Measurements from ENCODE around the gene FCHSD2. TPM values are rescaled to one million over a fixed set of nuclear protein-coding genes. Genes with fewer than 3 reads are reported as not detected.
"Not testable (repeated sequence)": the region's sequence is repeated elsewhere in the genome, so short reads cannot be mapped to it uniquely, and the experiment has no call there.

FCHSD2 gene
- total RNA-seq, 2 experiments from 2014 or later = 40.8 to 41.7 TPM

DNA sequence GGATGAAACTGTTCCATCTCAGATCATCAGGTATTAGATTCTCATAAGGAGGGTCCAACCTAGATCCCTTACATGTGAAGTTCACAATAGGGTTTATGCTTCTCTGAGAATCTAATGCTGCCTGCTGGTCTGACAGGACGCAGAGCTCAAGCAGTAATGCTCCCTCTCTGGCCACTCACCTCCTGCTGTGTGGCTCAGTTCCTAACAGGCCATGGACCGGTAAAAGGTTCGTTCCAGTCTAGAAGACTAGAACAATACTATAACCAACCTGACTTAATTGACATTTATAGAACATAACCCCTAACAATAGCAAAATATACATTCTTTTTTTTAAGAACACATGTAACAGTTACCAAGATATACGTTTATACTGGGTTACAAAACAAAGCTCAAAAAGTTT, 282.1 kb downstream of the FCHSD2 start:
- Mint-ChIP-seq H3K4me3 (no peak overlapping the region), H3K36me3 (ENCODE audit: low read depth) (peaks cover 6% of the 10 kb centered on the region), H3K27ac (no peak overlapping the region), H3K4me1 (no peaks in the 10 kb centered on the region), H3K9me3 (no peaks in the 10 kb centered on the region), H3K27me3 (no peaks in the 10 kb centered on the region)
- no peak for DNase-seq
- ChIA-PET CTCF (interaction anchor here (1.1 to 2.0 kb wide), 2 partner anchors 10 to 317 kb away, joined by 5 read pairs; no protein-coding TSS in a partner anchor), POLR2A (no interaction called here)

DNA sequence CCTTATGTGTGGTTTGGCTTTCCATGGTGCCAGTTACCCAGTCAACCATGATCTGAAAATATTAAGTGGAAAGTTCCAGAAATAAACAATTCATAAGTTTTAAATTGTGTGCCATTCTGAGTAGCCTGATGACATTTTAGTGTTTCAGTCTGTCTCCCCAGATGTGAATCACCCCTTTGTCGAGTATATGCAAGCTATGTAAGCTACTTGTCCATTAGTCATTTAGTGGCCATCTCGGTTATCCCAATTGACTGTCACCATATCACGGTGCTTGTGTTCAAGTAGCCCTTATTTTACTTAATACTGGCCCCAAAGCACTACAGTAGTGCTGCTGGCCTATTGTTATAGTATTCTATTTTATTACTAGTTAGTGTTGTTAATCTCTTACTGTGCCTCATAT, 283.0 kb downstream of the FCHSD2 start:
- Mint-ChIP-seq H3K4me1 (no peaks in the 10 kb centered on the region), H3K4me3 (no peak overlapping the region), H3K27ac (no peak overlapping the region), H3K9me3 (no peaks in the 10 kb centered on the region), H3K36me3 (ENCODE audit: low read depth) (peaks cover 6% of the 10 kb centered on the region), H3K27me3 (no peaks in the 10 kb centered on the region)
- DNase-seq = no peak
- CTCF ChIA-PET = interaction anchor here (1.1 to 2.0 kb wide), 3 partner anchors 9 to 318 kb away, joined by 3 to 5 read pairs (median 5); no protein-coding TSS in a partner anchor
- POLR2A ChIA-PET = no interaction called here

DNA sequence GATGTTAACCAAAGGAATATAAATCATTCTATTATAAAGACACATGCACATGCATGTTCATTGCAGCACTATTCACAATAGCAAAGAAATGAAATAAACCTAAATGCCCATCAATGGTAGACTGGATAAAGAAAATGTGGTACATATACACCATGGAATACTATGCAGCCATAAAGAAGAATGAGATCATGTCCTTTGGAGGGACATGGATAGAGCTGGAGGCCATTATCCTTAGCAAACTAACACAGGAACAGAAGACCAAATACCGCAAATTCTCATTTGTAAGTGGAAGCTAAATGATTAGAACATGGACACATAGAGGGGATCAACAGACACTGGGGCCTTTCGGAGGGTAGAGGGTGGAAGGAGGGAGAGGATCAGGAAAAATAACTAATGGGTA, 283.9 kb downstream of the FCHSD2 start:
- CTCF ChIA-PET = interaction anchor here (1.5 kb wide), 1 partner anchor 8 kb away, joined by 3 read pairs; no protein-coding TSS in a partner anchor
- H3K27me3 Mint-ChIP-seq; H3K4me3 Mint-ChIP-seq; H3K9me3 Mint-ChIP-seq; DNase-seq; H3K4me1 Mint-ChIP-seq; H3K27ac Mint-ChIP-seq; H3K36me3 Mint-ChIP-seq (ENCODE audit: low read depth); POLR2A ChIA-PET: not testable (repeated sequence)

DNA sequence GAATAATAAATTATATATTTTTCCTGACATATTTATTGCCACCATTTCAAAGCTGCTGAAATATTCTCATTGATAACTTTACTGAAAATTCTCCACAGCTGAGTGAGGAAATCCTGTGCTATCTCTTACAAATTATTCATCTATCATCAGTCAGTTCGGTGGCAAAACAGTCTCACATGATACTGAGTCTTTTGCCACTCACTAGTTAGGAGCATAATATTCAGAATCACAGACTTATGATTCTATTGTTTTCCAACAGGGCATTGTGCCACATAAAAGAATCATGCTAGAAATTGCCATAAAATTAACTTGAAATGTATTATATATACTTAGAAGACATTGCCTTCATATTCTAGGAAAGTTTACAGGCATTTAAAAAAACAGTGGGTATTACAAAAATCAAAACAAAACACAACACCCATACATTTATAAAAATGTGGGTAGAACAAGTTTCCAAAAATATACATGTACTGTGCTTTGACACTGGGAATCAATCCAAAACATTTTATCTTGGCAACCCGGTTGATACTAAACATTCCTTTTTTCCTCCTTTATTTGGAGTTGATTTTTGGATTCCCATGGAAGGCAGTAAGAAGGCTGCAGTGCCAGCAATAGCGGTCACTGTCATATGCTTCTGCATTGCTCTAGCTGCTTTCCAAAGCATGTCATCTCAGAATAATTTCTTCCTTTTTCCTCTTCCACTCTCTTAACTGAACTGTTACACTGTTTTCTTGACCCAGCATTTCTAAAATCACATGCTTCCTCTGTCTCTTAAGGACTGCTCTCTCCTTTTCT, 285.4 kb downstream of the FCHSD2 start:
- H3K27ac Mint-ChIP-seq = no peak overlapping the region
- H3K27me3 Mint-ChIP-seq = no peaks in the 10 kb centered on the region
- H3K4me3 Mint-ChIP-seq = no peak overlapping the region
- CTCF ChIA-PET = no interaction called here
- no peaks in the 10 kb centered on the region for H3K9me3 Mint-ChIP-seq
- POLR2A ChIA-PET = no interaction called here
- H3K4me1 Mint-ChIP-seq = peaks cover 1% of the 10 kb centered on the region
- peaks cover 6% of the 10 kb centered on the region for H3K36me3 Mint-ChIP-seq (ENCODE audit: low read depth)
- DNase-seq = no peak

DNA sequence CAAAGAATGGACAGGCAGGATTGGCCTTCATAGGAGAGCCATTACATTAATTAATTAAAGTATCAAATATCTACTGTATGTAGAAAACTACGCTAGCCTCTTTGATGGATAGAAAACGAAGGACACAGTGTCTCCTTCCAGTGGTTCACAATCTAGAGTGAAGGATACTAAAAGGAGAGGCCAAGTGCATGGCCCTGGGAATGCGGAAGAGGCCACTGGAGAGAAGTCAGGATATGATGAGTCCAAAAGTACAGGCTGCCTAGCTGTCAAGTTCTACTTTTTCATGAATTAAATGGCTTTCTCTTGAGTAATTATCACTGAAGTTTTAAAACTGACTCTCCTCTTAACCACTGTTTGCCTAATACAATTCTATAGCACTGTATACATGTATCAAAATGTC, 286.1 kb downstream of the FCHSD2 start:
- H3K4me3 Mint-ChIP-seq = no peak overlapping the region
- no peak for DNase-seq
- peaks cover 2% of the 10 kb centered on the region for H3K4me1 Mint-ChIP-seq
- ChIA-PET POLR2A (no interaction called here), CTCF (no interaction called here)
- no peak overlapping the region for H3K27ac Mint-ChIP-seq
- H3K9me3 Mint-ChIP-seq = no peaks in the 10 kb centered on the region
- no peaks in the 10 kb centered on the region for H3K27me3 Mint-ChIP-seq
- peaks cover 6% of the 10 kb centered on the region for H3K36me3 Mint-ChIP-seq (ENCODE audit: low read depth)

DNA sequence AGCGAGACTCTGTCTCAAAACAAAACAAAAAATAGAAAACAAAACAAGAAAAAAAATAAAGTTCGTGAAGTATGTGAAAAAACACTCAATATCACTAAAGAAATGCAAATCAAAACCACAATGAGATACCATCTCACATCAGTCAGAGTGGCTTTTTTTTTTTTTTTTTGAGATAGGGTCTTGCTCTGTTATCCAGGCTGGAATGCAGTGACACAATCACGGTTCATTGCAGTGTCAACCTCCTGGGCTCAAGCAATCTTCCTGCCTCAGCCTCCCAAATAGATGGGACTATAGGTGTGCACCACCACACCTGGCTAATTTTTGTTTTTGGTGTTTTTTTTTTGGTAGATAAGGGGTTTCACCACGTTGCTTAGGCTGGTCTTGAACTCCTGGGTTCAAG, 290.4 kb downstream of the FCHSD2 start:
- Mint-ChIP-seq H3K4me3 (no peak overlapping the region), H3K27me3 (no peaks in the 10 kb centered on the region), H3K27ac (no peak overlapping the region), H3K4me1 (peaks cover 6% of the 10 kb centered on the region), H3K9me3 (no peaks in the 10 kb centered on the region), H3K36me3 (ENCODE audit: low read depth) (no peaks in the 10 kb centered on the region)
- DNase-seq = no peak
- ChIA-PET CTCF (no interaction called here), POLR2A (no interaction called here)

DNA sequence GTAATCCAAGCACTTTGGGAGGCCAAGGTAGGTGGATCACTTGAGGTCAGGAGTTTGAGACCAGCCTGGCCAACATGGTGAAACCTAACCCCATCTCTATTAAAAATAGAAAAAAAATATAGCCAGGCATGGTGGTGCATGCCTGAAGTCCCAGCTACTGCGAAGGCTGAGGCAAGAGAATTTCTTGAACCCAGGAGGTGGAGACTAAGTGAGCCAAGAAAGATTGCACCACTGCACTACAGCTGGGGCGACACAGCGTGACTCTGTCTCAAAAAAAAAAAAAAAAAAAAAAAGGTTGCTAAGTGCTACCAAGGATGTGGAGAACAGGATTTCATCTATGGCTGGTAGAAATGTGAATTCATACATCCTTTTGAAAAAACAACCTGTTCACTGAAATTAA, 291.3 kb downstream of the FCHSD2 start:
- ChIA-PET CTCF (interaction anchor here (1.1 to 1.8 kb wide), 2 partner anchors 126 to 328 kb away, joined by 4 to 5 read pairs; no protein-coding TSS in a partner anchor), POLR2A (no interaction called here)

DNA sequence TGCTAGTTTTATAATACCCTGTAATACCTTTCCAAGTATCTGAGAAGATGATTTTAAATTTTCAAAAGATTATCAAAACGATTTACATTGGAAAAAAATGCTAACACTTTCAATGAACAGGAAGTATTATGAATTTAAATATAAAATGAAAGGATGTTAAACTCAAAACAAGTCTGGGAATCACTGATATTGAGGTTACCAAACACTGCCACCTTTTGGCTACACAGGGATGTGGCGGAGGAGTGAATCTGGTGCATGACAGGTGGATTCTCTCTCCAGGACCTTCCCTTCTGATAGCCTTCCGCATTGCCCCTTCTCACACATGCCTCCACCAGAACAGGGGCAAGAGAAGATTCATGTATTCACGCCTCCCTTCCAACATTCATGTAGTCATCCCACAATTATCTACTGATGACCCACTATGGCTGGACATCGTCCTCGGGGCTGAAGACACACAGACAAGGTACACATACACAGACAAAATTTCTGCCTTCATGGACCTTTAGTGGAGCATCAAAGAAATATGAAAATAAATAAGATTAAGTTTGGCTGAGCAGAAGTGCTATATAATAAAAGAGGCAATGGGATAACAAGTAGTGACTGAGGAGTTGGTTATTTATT, 293.2 kb downstream of the FCHSD2 start:
- Mint-ChIP-seq H3K4me3 (no peak overlapping the region), H3K27ac (no peak overlapping the region)

More for the DNA sequence above, 291.3 kb downstream of the FCHSD2 start:
- no peaks in the 10 kb centered on the region for H3K36me3 Mint-ChIP-seq (ENCODE audit: low read depth)
- H3K27me3 Mint-ChIP-seq = no peaks in the 10 kb centered on the region
- peaks cover 6% of the 10 kb centered on the region for H3K4me1 Mint-ChIP-seq
- no peak overlapping the region for H3K27ac Mint-ChIP-seq
- H3K4me3 Mint-ChIP-seq = no peak overlapping the region
- no peaks in the 10 kb centered on the region for H3K9me3 Mint-ChIP-seq
- no peak for DNase-seq

DNA sequence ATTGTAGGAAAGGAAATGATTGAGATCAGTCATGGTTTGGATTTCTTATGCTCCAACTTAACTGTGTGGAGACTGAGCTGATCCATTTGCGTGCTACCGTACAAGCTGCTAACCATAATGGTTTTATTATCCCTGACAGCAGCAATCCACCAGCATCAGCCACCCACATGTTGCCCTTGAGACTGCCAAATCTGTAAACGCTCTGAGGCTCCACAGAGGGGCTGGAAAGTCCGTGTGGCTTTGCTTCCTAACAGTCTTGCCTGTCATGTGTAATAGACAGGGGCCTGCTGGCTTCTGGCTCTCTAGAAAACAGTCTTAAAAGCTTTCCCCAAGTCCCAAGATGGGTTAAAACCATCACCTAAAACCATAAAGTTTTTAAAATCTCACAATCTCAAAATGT, 297.8 kb downstream of the FCHSD2 start:
- H3K27me3 Mint-ChIP-seq = no peaks in the 10 kb centered on the region
- H3K4me1 Mint-ChIP-seq = peaks cover 4% of the 10 kb centered on the region
- H3K4me3 Mint-ChIP-seq = no peak overlapping the region
- H3K36me3 Mint-ChIP-seq (ENCODE audit: low read depth) = peaks cover 23% of the 10 kb centered on the region
- ChIA-PET POLR2A (no interaction called here), CTCF (no interaction called here)
- H3K27ac Mint-ChIP-seq = no peak overlapping the region
- no peaks in the 10 kb centered on the region for H3K9me3 Mint-ChIP-seq
- DNase-seq = no peak

More for the DNA sequence above, 293.2 kb downstream of the FCHSD2 start:
- H3K4me1 Mint-ChIP-seq = peaks cover 6% of the 10 kb centered on the region
- H3K27me3 Mint-ChIP-seq = no peaks in the 10 kb centered on the region
- H3K9me3 Mint-ChIP-seq = no peaks in the 10 kb centered on the region
- POLR2A ChIA-PET = no interaction called here
- CTCF ChIA-PET = interaction anchor here (0.7 to 1.8 kb wide), 3 partner anchors 18 to 465 kb away, joined by 3 to 5 read pairs (median 4); no protein-coding TSS in a partner anchor
- H3K36me3 Mint-ChIP-seq (ENCODE audit: low read depth) = peaks cover 2% of the 10 kb centered on the region
- DNase-seq = peak; percentile 50

DNA sequence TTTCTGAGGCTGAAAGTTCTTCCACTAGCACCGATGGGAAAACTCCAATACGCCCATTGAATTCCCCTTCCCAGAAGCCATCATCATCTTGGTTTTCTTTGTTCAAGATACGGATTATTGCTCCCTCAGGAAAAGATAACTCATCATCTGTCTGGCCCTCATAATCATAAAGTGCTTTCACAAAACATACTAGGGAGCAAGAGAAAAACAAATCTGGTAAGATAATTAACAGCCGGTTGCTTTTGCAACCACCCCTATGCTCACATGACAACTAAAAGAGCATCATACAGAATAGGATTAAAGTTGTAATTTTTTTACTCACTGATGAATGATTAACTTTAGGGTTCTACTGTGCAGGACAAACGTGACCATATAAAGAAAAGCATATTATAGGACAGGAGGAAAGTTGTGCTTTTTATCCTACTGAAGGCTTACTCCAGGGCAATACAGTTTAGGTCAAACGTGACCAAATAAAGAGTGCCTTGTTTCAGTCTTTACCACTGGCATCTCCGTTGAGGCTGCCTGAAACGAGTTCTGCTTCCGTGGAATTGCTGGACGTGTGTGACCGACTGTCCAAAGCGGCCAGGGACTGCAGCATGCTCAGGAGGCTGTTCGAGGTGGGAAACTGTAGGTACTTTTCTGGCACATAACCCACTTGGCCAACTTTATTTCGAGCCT, 299.3 kb downstream of the FCHSD2 start:
- no peak for DNase-seq
- Mint-ChIP-seq H3K27me3 (no peaks in the 10 kb centered on the region), H3K36me3 (ENCODE audit: low read depth) (peaks cover 30% of the 10 kb centered on the region), H3K4me3 (no peak overlapping the region), H3K4me1 (peaks cover 16% of the 10 kb centered on the region), H3K27ac (no peak overlapping the region), H3K9me3 (no peaks in the 10 kb centered on the region)
- POLR2A ChIA-PET = no interaction called here
- CTCF ChIA-PET = interaction anchor here (1.0 kb wide), 1 partner anchor 11 kb away, joined by 4 read pairs; no protein-coding TSS in a partner anchor

DNA sequence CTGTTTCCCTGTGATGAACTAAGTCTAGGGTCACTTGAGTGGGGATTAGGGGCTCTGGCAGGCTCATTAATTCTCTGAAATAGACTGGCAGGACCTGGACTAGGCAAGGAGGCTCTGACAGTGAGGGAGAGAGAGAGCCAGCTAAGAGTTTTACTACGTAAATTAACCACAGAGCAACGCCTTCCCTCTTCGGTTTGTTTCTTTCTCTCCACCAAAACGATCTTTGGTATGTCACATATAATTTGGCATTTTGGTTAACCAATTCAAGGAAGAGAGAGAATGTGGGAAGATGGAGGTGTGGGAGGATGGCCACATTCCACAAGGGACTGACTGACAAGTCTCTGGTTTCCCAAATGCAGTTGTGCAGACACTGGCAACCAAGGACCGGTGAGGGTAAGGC, 300.0 kb downstream of the FCHSD2 start:
- peaks cover 19% of the 10 kb centered on the region for H3K4me1 Mint-ChIP-seq
- no peaks in the 10 kb centered on the region for H3K9me3 Mint-ChIP-seq
- DNase-seq = no peak
- H3K27ac Mint-ChIP-seq = no peak overlapping the region
- CTCF ChIA-PET = interaction anchor here (1.0 kb wide), 1 partner anchor 11 kb away, joined by 4 read pairs; no protein-coding TSS in a partner anchor
- no peaks in the 10 kb centered on the region for H3K27me3 Mint-ChIP-seq
- H3K4me3 Mint-ChIP-seq = no peak overlapping the region
- peaks cover 30% of the 10 kb centered on the region for H3K36me3 Mint-ChIP-seq (ENCODE audit: low read depth)
- POLR2A ChIA-PET = no interaction called here

DNA sequence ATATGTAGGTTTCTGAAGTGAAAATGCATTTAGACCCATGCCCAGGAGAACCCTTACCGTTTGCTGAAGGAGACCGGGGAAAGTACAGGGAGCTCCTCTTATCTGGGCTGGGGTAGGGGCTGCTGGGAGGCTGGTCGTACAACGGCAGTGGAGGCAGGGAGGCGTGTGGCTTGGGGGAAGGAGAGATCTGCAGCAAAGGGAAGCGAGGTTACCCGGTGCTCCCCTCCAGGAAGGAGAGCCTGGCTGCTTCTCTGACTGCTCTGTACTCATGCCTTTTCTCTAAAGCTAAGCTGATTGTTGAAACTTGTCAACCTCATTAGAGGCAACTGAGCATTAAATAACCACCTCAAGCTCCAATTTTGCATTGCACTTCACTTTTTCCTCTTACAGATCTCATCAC, 300.7 kb downstream of the FCHSD2 start:
- CTCF ChIA-PET = interaction anchor here (0.7 to 1.0 kb wide), 2 partner anchors 10 to 47 kb away, joined by 3 to 4 read pairs; partner anchors contain the start of gene STARD10
- H3K27me3 Mint-ChIP-seq = no peaks in the 10 kb centered on the region
- no peak overlapping the region for H3K4me3 Mint-ChIP-seq
- H3K9me3 Mint-ChIP-seq = no peaks in the 10 kb centered on the region
- no peak overlapping the region for H3K27ac Mint-ChIP-seq
- H3K36me3 Mint-ChIP-seq (ENCODE audit: low read depth) = peaks cover 30% of the 10 kb centered on the region
- H3K4me1 Mint-ChIP-seq = peaks cover 19% of the 10 kb centered on the region
- POLR2A ChIA-PET = interaction anchor here (0.7 to 2.1 kb wide), 4 partner anchors 11 to 130 kb away, joined by 3 to 5 read pairs (median 4); no protein-coding TSS in a partner anchor
- no peak for DNase-seq

DNA sequence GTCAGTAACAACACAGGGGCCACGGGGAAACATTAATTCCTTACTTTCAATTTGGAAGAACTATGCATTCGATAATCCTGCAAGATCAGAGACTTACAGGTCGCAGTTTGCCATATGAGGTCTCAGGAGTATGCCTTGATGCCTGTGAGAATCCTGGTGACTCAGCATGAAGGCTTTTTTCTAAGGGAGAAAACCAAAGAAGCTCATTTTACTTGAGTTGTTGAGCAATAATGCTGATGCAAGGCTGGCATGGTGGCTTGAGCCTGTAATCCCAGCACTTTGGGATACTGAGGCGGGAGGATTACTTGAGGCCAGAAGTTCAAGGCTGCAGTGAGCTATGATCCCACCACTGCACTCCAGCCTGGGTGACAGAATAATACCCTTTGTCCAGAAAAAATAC, 301.3 kb downstream of the FCHSD2 start:
- Mint-ChIP-seq H3K27me3 (no peaks in the 10 kb centered on the region), H3K27ac (no peak overlapping the region), H3K4me1 (peaks cover 21% of the 10 kb centered on the region), H3K4me3 (no peak overlapping the region), H3K36me3 (ENCODE audit: low read depth) (peaks cover 30% of the 10 kb centered on the region), H3K9me3 (no peaks in the 10 kb centered on the region)
- DNase-seq = no peak
- ChIA-PET POLR2A (interaction anchor here (0.8 to 2.1 kb wide), 5 partner anchors 13 to 130 kb away, joined by 3 to 5 read pairs (median 3); no protein-coding TSS in a partner anchor), CTCF (interaction anchor here (0.7 to 1.1 kb wide), 3 partner anchors 47 to 341 kb away, joined by 3 read pairs; partner anchors contain the start of gene STARD10)
